Sigmoid colon (tissue), 7 donors: ENCODE measurements around the gene RPTOR. TPM values are rescaled to one million over a fixed set of nuclear protein-coding genes. Genes with fewer than 3 reads are reported as not detected.

Experiments used
- DNase-seq: peaks from one replicate; pipeline ENCODE4 v3.0.0-alpha.2; 2019
- H3K27ac ChIP-seq, 4 donors: fragments of 200-600 bp; sonication (generic); one replicate each; pipeline ENCODE4 v1.5.1; 2016 to 2019; ENCODE audit warnings: mild to moderate bottlenecking in 1 of 4
- H3K27me3 ChIP-seq, 3 donors: fragments of 200-600 bp; sonication (generic); one replicate each; pipeline ENCODE4 v1.5.1; 2019; ENCODE audit warnings: mild to moderate bottlenecking in 1 of 3
- H3K36me3 ChIP-seq, 4 donors: fragments of 200-600 bp; sonication (generic); one replicate each; pipeline ENCODE4 v1.5.1; 2016 to 2019
- H3K4me1 ChIP-seq, 4 donors: fragments of 200-600 bp; sonication (generic); one replicate each; pipeline ENCODE4 v1.5.1; 2017 to 2019
- H3K4me3 ChIP-seq, 4 donors: fragments of 200-600 bp; sonication (generic); one replicate each; pipeline ENCODE4 v1.5.1; 2017 to 2019; ENCODE audit warnings: mild to moderate bottlenecking in 2 of 4, moderate library complexity in 1 of 4
- H3K9me3 ChIP-seq, 4 donors: fragments of 200-600 bp in 3 of 4; sonication (generic) in 3 of 4; one replicate each; pipeline versions ENCODE4 v1.5.1 to v1.6.1; 2013 to 2019
- CTCF ChIP-seq, 4 experiments: fragments of 450-650 bp in 3 of 4; fragments of 200-600 bp in 1 of 4; IDR thresholded peaks; one replicate each; pipeline ENCODE4 v1.5.1; 2016 to 2019; ENCODE audit warnings: antibody characterized with exemption in 4 of 4, mild to moderate bottlenecking in 3 of 4, moderate library complexity in 2 of 4
- EP300 ChIP-seq, 4 donors: sonication (generic); formaldehyde crosslinking; IDR thresholded peaks; one replicate each; pipeline ENCODE4 v1.6.1; 2017; ENCODE audit warnings: antibody characterized with exemption in 4 of 4
- POLR2A ChIP-seq, 2 donors: fragments of 450-650 bp; IDR thresholded peaks; one replicate each; pipeline ENCODE4 v1.6.1; 2016; ENCODE audit warnings: antibody characterized with exemption in 2 of 2, mild to moderate bottlenecking in 2 of 2, moderate library complexity in 2 of 2
- POLR2AphosphoS5 ChIP-seq, 4 donors: sonication (generic); formaldehyde crosslinking; IDR thresholded peaks; one replicate each; pipeline ENCODE4 v1.6.1; 2017; ENCODE audit warnings: antibody characterized with exemption in 4 of 4
- WGBS, 2 donors: extraction: QIAGEN DNeasy Blood & Tissue Kit; methylation state at CpG; one replicate each; pipeline ENCODE4 v1.1.7; 2013; 5-methylcytosine and 5-hydroxymethylcytosine counted together
- intact Hi-C: fragments of 100-400 bp; cut with DNase I; formaldehyde crosslinking; loops from one replicate; pipeline ENCODE4 v1.15.1; 2023
- polyA plus RNA-seq, 3 donors: library from polyadenylated mRNA; stranded (reverse); fragments of 200-250 nt; gene quantifications; one replicate each; pipeline ENCODE4 v1.2.3, GENCODE V29; 2013
- total RNA-seq, 4 donors: library from RNA; depleted of rRNA; stranded (reverse); fragments of >200 nt; gene quantifications; one replicate each; pipeline ENCODE4 v1.1.0, GENCODE V29; 2016
- donor health status: healthy with polysubstance abuse.
- donor health status: Bipolar disorder and iron deficiency.
- donor health status: healthy.

Gene RPTOR
- total and polyA plus RNA-seq, 7 donors = 3.7 to 68.7 (median 22.9) TPM

GRCh38 chr17:80937462-80938381 is 393.1 kb downstream of the RPTOR start:
- peak; percentile 59 for DNase-seq
- no peaks in the 10 kb centered on the region for H3K27me3 ChIP-seq
- TF ChIP-seq POLR2AphosphoS5 (IDR thresholded peaks at IDR 0.05) (no peak), POLR2A (IDR thresholded peaks at IDR 0.05) (no peak), EP300 (IDR thresholded peaks at IDR 0.05) (no peak), CTCF (IDR thresholded peaks at IDR 0.05) (no peak)
- 86 to 93% methylated on average over 28 of the region's 28 CpGs for WGBS, 2 donors
- H3K4me3 ChIP-seq = no peak overlapping the region
- H3K9me3 ChIP-seq = no peaks in the 10 kb centered on the region
- peaks cover 0 to 8% (median 3%) of the 10 kb centered on the region in 4 donors for H3K36me3 ChIP-seq
- H3K4me1 ChIP-seq = peaks cover 0 to 30% (median 23%) of the 10 kb centered on the region in 4 donors
- intact Hi-C loops = loop anchor here (10.0 kb wide), 1 partner anchor 73 kb away; no protein-coding TSS in a partner anchor
- H3K27ac ChIP-seq = peak overlapping the region in 3 of 4 donors; percentile 36 to 57 (median 42)

GRCh38 chr17:80938556-80938955 is 393.9 kb downstream of the RPTOR start:
- H3K4me3 ChIP-seq = no peak overlapping the region
- peaks cover 0 to 8% (median 3%) of the 10 kb centered on the region in 4 donors for H3K36me3 ChIP-seq
- H3K4me1 ChIP-seq = peaks cover 0 to 38% (median 31%) of the 10 kb centered on the region in 4 donors
- H3K27me3 ChIP-seq = no peaks in the 10 kb centered on the region
- no peak for TF ChIP-seq POLR2A (IDR thresholded peaks at IDR 0.05)
- TF ChIP-seq POLR2AphosphoS5 (IDR thresholded peaks at IDR 0.05) = no peak
- TF ChIP-seq EP300 (IDR thresholded peaks at IDR 0.05) = no peak
- no peak for TF ChIP-seq CTCF (IDR thresholded peaks at IDR 0.05)
- H3K27ac ChIP-seq = peak overlapping the region in 3 of 4 donors; percentile 36 to 57 (median 42)
- no peak for DNase-seq
- intact Hi-C loops = loop anchor here (10.0 kb wide), 1 partner anchor 74 kb away; no protein-coding TSS in a partner anchor
- H3K9me3 ChIP-seq = no peaks in the 10 kb centered on the region
- 65 to 87% methylated on average over 12 of the region's 12 CpGs for WGBS, 2 donors

GRCh38 chr17:80939151-80940145 is 394.8 kb downstream of the RPTOR start:
- WGBS, 2 donors = 95% methylated on average over 27 of the region's 27 CpGs

More at GRCh38 chr17:80939151-80940145, 394.8 kb downstream of the RPTOR start:
- Histone ChIP-seq H3K27me3 (no peaks in the 10 kb centered on the region), H3K36me3 (peaks cover 0 to 6% (median 2%) of the 10 kb centered on the region in 4 donors), H3K4me3 (no peak overlapping the region), H3K27ac (no peak overlapping the region), H3K9me3 (no peaks in the 10 kb centered on the region), H3K4me1 (peaks cover 0 to 47% (median 38%) of the 10 kb centered on the region in 4 donors)
- intact Hi-C loops = loop anchor here (5.0 to 10.0 kb wide), 2 partner anchors 75 to 167 kb away; no protein-coding TSS in a partner anchor
- DNase-seq = peak; percentile 54
- no peak for TF ChIP-seq POLR2AphosphoS5 (IDR thresholded peaks at IDR 0.05)
- TF ChIP-seq CTCF (IDR thresholded peaks at IDR 0.05) = no peak
- TF ChIP-seq POLR2A (IDR thresholded peaks at IDR 0.05) = no peak
- TF ChIP-seq EP300 (IDR thresholded peaks at IDR 0.05) = no peak
